Measurements from ENCODE around the gene ZC3H12C.
"Not testable (repeated sequence)": the region's sequence is repeated elsewhere in the genome, so short reads cannot be mapped to it uniquely, and the experiment has no call there.

ZC3H12C gene

GRCh38 chr11:110186456-110186855, 93.3 kb downstream of the ZC3H12C start:
- no peak for DNase-seq

GRCh38 chr11:110186867-110187266, 93.7 kb downstream of the ZC3H12C start:
- DNase-seq = no peak

DNA sequence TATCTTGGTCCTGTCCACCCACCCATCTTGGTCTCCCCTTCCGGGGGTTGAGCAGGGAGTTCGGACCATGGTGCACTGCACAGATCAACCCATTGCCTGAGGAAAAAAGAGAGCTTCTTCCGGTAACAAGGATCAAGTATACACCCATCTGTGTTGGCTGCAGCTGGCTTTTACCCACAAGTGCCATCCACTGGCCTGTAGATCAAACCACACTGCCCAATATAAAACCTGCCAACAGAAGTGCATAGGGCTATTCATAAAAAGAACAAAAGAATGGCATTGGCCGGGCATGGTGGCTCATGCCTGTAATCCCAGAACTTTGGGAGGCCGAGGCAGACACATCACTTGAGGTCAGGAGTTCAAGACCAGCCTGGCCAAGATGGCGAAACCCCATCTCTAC, 94.5 kb downstream of the ZC3H12C start:
- DNase-seq = no peak

- no peak for DNase-seq
Observed at GRCh38 chr11:110190885-110191284, 97.7 kb downstream of the ZC3H12C start.

GRCh38 chr11:110192604-110193282, 99.6 kb downstream of the ZC3H12C start:
- peak; percentile 26 for DNase-seq

- not testable (repeated sequence) for DNase-seq
Observed at GRCh38 chr11:110194211-110194766, 101.1 kb downstream of the ZC3H12C start.

DNA sequence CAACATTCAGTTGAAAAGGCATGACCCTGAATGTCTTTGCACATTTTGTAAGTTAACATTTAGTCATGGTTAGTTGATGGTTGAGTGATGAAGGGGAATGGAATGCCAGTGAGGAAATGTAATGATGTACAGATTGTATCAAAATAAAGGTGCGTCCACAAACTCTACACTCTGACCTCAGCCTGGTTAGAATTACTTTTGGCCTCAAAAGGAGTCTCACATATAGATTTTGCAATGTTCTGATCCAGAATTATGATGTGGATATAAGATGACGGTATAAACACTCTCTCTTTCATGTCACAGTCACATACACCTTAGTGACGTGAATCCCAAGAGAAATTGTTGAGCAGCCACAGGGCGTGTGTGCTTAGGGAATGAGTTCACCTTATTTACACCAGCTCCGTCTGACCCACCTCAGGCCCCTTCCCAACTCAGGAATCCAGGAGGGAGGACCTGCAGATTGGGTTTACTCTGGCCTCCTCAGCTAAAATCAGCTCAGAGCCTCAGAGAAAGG, 103.1 kb downstream of the ZC3H12C start:
- DNase-seq = no peak

DNA sequence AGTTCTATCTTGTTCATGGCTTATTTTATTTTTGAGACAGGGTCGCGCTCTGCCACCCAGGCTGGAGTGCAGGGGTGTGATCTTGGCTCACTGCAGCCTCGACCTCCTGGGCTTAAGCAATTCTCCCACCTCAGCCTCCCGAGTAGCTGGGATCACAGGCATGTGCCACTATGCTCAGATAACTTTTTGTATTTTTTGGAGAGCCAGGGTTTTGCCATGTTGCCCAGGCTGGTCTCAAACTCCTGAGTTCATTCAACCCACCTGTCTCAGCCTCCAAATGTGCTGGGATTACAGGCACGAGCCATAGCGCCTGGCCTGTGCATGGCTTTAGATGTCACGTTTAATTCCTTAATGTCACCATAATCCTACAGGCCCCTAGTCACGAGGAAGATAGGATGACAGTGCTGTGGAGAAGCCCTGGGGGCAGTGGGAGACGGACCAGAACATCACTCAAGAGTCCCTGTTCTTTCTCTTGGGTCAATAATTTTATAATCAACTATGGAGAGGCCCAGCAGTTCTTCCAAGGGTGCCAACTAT, 103.8 kb downstream of the ZC3H12C start:
- DNase-seq = no peak

DNA sequence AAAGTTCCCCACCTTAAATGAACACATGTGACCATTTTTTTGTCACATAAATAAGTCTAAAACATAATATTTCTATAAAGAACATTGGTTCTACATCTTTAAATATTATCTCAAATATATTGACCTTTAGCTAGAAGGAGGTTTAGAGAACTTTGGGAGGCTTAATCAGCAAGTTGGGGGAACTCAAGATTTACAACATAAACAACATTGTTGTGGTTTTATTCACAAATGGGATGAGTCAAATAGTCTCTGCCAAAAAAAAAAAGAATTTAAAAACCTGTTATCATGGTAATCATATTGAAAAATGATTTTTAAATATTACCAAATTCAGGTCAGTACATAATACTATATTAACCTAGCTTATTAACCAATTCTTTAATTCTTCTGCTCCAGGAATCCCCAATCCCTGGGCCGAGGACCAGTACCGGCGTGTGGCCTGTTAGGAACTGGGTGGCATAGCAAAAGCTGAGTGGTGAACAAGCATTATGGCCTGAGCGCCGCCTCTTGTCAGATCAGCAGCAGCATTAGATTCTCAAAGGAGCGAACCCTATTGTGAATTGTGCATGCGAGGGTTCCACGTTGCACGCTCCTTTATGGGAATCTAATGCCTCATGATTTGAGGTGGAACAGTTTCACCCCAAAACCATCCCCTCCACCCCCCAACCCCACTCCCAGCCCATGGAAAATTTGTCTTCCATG, 105.0 kb downstream of the ZC3H12C start:
- no peak for DNase-seq

DNA sequence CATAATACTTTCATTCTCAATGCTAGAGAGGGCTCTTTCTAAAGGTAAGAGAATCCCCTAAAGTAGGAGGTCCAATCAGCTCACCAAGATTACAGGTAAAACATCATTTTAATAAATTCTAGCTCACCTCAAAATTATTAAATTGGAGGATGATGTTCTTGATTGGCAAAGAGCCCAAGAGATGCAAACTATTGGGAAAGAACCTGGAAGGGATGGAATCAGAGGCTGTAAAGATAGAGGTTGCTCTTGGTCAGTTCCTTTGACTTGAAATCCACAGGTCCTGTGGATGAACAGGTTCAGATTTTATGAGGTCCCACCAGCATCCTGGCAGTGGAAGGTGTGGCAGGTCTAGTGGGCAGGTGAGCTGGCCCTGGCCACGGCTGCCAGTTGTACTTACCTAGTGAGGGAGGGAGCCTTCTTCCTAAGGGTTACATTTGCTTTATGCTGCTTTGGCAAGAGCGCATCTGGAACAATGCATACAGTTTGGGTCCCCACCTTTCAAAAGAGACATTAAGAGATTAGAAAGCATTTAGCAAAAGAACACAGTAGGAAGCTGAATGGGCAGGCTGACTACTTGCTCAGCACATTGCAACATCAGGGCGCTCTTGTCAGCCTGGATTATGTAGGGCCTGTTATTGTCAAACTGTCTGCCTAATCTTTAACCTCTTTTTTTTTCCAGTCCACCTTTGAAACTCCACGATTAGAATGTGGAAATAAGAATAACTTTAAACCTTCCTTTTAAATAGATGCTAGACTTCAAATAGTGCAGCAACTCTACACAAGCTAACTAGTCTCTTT, 106.2 kb downstream of the ZC3H12C start:
- DNase-seq = no peak

GRCh38 chr11:110200241-110200640, 107.0 kb downstream of the ZC3H12C start:
- DNase-seq = no peak

- DNase-seq = no peak
Observed at GRCh38 chr11:110200836-110201235, 107.6 kb downstream of the ZC3H12C start.

DNA sequence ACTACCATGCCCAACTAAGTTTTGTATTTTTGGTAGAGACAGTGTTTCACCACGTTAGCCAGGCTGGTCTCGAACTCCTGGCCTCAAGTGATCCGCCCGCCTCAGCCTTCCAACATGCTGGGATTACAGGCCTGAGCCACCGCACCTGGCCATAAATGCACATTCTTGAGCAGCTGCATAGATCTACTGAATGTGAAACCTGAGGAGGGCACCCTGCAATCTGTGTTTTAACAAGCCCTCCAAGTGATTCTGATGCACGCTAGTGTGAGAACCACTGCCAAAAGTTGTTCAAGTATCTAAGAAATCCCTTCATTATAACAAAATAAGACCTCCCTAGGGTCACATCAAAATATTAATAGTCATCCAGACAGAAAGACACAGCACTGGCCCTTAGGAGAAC, 113.9 kb downstream of the ZC3H12C start:
- no peak for DNase-seq

DNA sequence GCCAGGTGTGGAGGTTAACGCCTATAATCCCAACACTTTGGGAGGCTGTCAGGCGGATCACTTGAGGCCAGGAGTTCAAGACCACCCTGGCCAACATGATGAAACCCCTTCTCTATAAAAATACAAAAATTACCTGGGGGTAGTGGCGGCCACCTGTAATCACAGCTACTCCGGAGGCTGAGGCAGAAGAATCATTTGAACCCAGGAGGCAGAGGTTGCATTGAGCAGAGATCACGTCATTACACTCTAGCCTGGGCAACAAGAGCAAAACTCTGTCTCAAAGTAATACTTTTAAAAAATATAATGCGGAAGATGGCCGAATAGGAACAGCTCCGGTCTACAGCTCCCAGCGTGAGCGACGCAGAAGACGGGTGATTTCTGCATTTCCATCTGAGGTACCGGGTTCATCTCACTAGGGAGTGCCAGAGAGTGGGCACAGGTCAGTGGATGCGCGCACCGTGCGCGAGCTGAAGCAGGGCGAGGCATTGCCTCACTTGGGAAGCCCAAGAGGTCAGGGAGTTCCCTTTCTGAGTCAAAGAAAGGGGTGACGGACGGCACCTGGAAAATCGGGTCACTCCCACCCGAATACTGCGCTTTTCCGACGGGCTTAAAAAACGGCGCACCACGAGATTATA, 115.6 kb downstream of the ZC3H12C start:
- not testable (repeated sequence) for DNase-seq

GRCh38 chr11:110209313-110209694, 116.1 kb downstream of the ZC3H12C start:
- DNase-seq = not testable (repeated sequence)

GRCh38 chr11:110217223-110217877, 124.2 kb downstream of the ZC3H12C start:
- DNase-seq = peak; percentile 45

DNA sequence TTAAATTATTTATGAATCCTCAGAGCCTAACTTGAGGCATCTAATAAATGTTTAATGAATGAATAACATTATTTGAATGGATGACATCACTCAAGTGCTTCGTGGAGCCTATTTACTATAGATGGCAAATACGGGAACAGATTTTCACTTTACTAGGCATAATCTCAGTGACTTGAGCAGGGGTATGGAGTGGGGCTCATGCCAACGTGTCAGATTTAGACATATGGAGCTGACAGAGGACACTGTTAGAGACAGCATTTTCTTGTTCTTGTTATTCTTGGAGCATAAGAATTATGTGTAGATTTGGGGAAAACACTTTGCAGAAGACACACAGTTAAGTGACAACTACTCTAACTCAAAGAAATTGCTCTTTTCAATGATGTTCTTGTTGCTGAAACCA, 124.7 kb downstream of the ZC3H12C start:
- no peak for DNase-seq

- DNase-seq = no peak
Observed at GRCh38 chr11:110219006-110219785, 126.0 kb downstream of the ZC3H12C start.

Measured in activated CD4-positive, alpha-beta T cell treated with anti-CD3 and anti-CD28 coated beads, Interleukin-10, Interleukin-2, amounts not matched to agents 100 ng/mL and 50 ng/mL, durations not matched to agents 16 hours and 8 hours (primary cell).